Measurements from ENCODE around the gene SLC25A13. TPM values are rescaled to one million over a fixed set of nuclear protein-coding genes. Genes with fewer than 3 reads are reported as not detected.
"Not testable (repeated sequence)": the region's sequence is repeated elsewhere in the genome, so short reads cannot be mapped to it uniquely, and the experiment has no call there.

SLC25A13 gene
- total RNA-seq, 2 experiments from 2014 or later = 7.3 to 9.0 TPM

GRCh38 chr7:96173781-96174180 is 148.1 kb downstream of the SLC25A13 start:
- ATAC-seq = no peak
- no peaks in the 10 kb centered on the region for H3K27me3 Mint-ChIP-seq
- ChIA-PET POLR2A (no interaction called here), CTCF (interaction anchor here (0.5 kb wide), 1 partner anchor 848 kb away, joined by 3 read pairs; no protein-coding TSS in a partner anchor)
- H3K4me1 Mint-ChIP-seq (ENCODE audit: low read depth) = no peaks in the 10 kb centered on the region
- TF ChIP-seq CTCF (IDR thresholded peaks at IDR 0.05) = no peak
- H3K27ac Mint-ChIP-seq = no peak overlapping the region
- peaks cover 10% of the 10 kb centered on the region for H3K36me3 Mint-ChIP-seq (ENCODE audit: low read depth)
- DNase-seq = no peak
- intact Hi-C loops (cut with micrococcal nuclease) = no loop called here
- H3K9me3 Mint-ChIP-seq = no peaks in the 10 kb centered on the region
- no peak overlapping the region for H3K4me3 Mint-ChIP-seq

GRCh38 chr7:96169439-96169838 is 152.5 kb downstream of the SLC25A13 start:
- no peak for TF ChIP-seq CTCF (IDR thresholded peaks at IDR 0.05)
- ChIA-PET POLR2A (interaction anchor here (0.6 kb wide), 1 partner anchor 110 kb away, joined by 3 read pairs; no protein-coding TSS in a partner anchor), CTCF (interaction anchor here (1.1 kb wide), 1 partner anchor 20 kb away, joined by 3 read pairs; no protein-coding TSS in a partner anchor)
- Mint-ChIP-seq H3K27me3 (no peaks in the 10 kb centered on the region), H3K4me1 (ENCODE audit: low read depth) (no peaks in the 10 kb centered on the region), H3K36me3 (ENCODE audit: low read depth) (peaks cover 16% of the 10 kb centered on the region), H3K27ac (no peak overlapping the region), H3K9me3 (no peaks in the 10 kb centered on the region), H3K4me3 (no peak overlapping the region)
- ATAC-seq (no peak), DNase-seq (no peak)
- intact Hi-C loops (cut with micrococcal nuclease) = no loop called here

DNA sequence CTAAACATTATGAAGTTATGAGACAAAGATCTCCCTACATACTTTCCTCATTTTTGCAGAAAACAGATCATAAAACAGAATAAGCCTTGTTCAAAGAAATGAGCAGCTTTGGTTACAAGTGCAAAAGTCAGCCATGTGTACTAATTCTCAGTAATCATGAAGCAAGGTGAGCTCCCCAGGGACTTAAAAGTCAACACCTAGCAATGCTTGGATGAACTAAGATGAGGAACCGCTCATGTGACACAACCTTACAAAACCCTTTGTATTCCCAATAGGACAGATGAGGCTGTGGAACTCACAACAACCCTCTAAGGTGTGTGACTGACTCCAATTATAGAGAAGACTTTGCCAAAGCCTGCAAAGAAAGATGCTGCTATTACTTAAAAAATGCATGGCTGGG is 154.5 kb downstream of the SLC25A13 start:
- Mint-ChIP-seq H3K27me3 (no peaks in the 10 kb centered on the region), H3K4me3 (no peak overlapping the region), H3K27ac (no peak overlapping the region), H3K4me1 (ENCODE audit: low read depth) (no peaks in the 10 kb centered on the region), H3K9me3 (no peaks in the 10 kb centered on the region), H3K36me3 (ENCODE audit: low read depth) (peaks cover 24% of the 10 kb centered on the region)
- CTCF ChIA-PET = no interaction called here
- intact Hi-C loops (cut with micrococcal nuclease) = no loop called here
- ATAC-seq (no peak), DNase-seq (no peak)
- TF ChIP-seq CTCF (IDR thresholded peaks at IDR 0.05) = no peak
- POLR2A ChIA-PET = no interaction called here

GRCh38 chr7:96161897-96162296 is 160.0 kb downstream of the SLC25A13 start:
- no peak overlapping the region for H3K4me3 Mint-ChIP-seq
- no peak overlapping the region for H3K27ac Mint-ChIP-seq
- CTCF ChIA-PET = no interaction called here
- TF ChIP-seq CTCF (IDR thresholded peaks at IDR 0.05) = no peak
- DNase-seq (no peak), ATAC-seq (no peak)
- H3K9me3 Mint-ChIP-seq = no peaks in the 10 kb centered on the region
- no peaks in the 10 kb centered on the region for H3K4me1 Mint-ChIP-seq (ENCODE audit: low read depth)
- intact Hi-C loops (cut with micrococcal nuclease) = no loop called here
- H3K36me3 Mint-ChIP-seq (ENCODE audit: low read depth) = peaks cover 21% of the 10 kb centered on the region
- POLR2A ChIA-PET = no interaction called here
- no peaks in the 10 kb centered on the region for H3K27me3 Mint-ChIP-seq

DNA sequence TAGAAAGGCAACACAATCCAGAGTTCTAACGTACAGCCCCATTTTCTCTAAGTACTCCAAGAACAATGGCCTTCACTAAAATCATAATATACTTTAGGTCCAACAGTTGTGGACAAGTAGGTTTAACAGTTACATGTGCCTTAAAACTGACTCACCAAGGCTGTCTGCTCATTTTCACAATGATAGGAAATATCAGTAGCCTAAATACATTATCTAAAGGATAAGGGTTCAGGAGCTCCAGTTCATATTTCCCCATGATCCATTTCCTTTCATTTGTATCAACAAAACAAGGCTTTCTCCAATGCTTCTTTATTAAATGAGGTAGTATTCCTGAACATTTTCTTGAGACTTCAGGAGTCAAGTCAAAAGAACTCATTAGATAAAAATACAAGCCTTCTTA is 164.0 kb downstream of the SLC25A13 start:
- ChIA-PET POLR2A (no interaction called here), CTCF (no interaction called here)
- H3K4me1 Mint-ChIP-seq (ENCODE audit: low read depth) = no peaks in the 10 kb centered on the region
- no peak overlapping the region for H3K4me3 Mint-ChIP-seq
- H3K27ac Mint-ChIP-seq = no peak overlapping the region
- ATAC-seq = no peak
- no peak for DNase-seq
- TF ChIP-seq CTCF (IDR thresholded peaks at IDR 0.05) = no peak
- H3K27me3 Mint-ChIP-seq = no peaks in the 10 kb centered on the region
- intact Hi-C loops (cut with micrococcal nuclease) = no loop called here
- H3K9me3 Mint-ChIP-seq = no peaks in the 10 kb centered on the region
- H3K36me3 Mint-ChIP-seq (ENCODE audit: low read depth) = peaks cover 12% of the 10 kb centered on the region

DNA sequence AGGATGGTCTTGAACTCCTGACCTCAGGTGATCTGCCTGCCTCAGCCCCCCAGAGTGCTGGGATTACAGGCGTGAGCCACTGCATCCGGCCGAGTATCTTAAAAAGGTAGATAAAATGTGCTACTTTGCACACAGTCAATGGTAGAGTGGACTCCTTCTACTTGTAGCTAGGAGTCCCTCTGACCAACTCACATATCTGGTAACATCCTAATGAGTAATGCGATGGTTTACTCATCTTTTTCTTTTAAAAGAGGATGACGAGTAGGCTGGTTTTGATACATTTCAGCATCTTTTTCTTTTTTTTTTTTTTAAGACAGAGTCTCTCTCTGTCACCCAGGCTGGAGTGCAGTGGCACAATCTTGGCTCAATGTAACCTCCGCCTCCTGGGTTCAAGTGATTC is 167.4 kb downstream of the SLC25A13 start:
- H3K27me3 Mint-ChIP-seq; H3K4me3 Mint-ChIP-seq; POLR2A ChIA-PET; H3K9me3 Mint-ChIP-seq; ATAC-seq; intact Hi-C loops (cut with micrococcal nuclease); DNase-seq; H3K36me3 Mint-ChIP-seq (ENCODE audit: low read depth); H3K4me1 Mint-ChIP-seq (ENCODE audit: low read depth); CTCF ChIA-PET; H3K27ac Mint-ChIP-seq: not testable (repeated sequence)

Measured in activated CD8-positive, alpha-beta T cell treated with anti-CD3 and anti-CD28 coated beads for 36 hours (primary cell).